ENCODE data around the gene DGKZ.

Gene DGKZ

DNA sequence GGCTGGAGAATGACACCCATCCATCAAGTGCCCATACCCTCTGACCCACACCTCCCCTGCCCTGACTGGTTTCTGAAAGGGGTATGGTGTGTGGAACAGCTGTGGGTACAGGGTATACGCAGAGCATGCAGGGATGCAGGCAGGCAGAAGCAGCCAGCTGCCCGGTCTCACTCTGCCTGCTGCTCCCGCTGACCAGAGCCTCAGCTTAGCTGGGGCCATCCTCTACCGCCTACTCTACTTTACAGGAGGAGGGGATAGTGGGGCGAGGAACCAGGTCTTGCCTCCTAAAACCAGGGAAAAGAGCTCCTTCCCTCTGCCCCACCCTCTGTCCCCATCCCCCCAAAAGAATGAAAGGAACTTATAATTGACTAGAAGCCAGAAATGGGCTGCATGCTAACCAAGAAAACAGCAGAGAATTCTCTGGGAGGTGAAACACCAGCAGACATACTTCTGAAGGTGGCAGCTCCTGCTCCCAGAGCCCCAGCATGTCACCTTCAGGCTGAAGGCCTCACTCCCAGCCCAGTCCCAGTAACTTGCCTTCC lies 57.3 kb downstream of the DGKZ start:
- peaks cover 33% of the 10 kb centered on the region; the same call in 1 of the 2 replicates for H3K36me3 ChIP-seq (ENCODE audit: insufficient read depth, low read length)
- no peaks in the 10 kb centered on the region for H3K27me3 ChIP-seq (ENCODE audit: insufficient read depth, low read length, poor library complexity, severe bottlenecking)
- no peak overlapping the region for H3K4me2 ChIP-seq (ENCODE audit: low read depth, low read length, poor library complexity, severe bottlenecking)
- H3F3A ChIP-seq (ENCODE audit: low read depth): no peaks in the 10 kb centered on the region
- H3K9me3 ChIP-seq (ENCODE audit: insufficient read depth, low read depth, low read length): no peaks in the 10 kb centered on the region
- H4K20me1 ChIP-seq (ENCODE audit: insufficient read depth, low read length, poor library complexity, severe bottlenecking): no peaks in the 10 kb centered on the region
- no peak overlapping the region for H3K9ac ChIP-seq (ENCODE audit: low read depth, low read length, poor library complexity, severe bottlenecking)
- H3K4me3 ChIP-seq (ENCODE audit: low read length, poor library complexity, severe bottlenecking): no peak overlapping the region
- no peaks in the 10 kb centered on the region for H3K4me1 ChIP-seq (ENCODE audit: insufficient read depth, low read length, poor library complexity, severe bottlenecking)
- no peaks in the 10 kb centered on the region for H3K79me2 ChIP-seq (ENCODE audit: insufficient read depth, low read length)
- no peak overlapping the region for H2AFZ ChIP-seq (ENCODE audit: low read length)
- no peak for TF ChIP-seq EZH2phosphoT487 (IDR thresholded peaks at IDR 0.05; ENCODE audit: borderline replicate concordance)
- TF ChIP-seq, protein P1, sequence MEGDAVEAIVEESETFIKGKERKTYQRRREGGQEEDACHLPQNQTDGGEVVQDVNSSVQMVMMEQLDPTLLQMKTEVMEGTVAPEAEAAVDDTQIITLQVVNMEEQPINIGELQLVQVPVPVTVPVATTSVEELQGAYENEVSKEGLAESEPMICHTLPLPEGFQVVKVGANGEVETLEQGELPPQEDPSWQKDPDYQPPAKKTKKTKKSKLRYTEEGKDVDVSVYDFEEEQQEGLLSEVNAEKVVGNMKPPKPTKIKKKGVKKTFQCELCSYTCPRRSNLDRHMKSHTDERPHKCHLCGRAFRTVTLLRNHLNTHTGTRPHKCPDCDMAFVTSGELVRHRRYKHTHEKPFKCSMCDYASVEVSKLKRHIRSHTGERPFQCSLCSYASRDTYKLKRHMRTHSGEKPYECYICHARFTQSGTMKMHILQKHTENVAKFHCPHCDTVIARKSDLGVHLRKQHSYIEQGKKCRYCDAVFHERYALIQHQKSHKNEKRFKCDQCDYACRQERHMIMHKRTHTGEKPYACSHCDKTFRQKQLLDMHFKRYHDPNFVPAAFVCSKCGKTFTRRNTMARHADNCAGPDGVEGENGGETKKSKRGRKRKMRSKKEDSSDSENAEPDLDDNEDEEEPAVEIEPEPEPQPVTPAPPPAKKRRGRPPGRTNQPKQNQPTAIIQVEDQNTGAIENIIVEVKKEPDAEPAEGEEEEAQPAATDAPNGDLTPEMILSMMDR (conservative IDR thresholded peaks at IDR 0.05; ENCODE audit: low read length): no peak
- no peaks in the 10 kb centered on the region for H3K9me2 ChIP-seq (replicated peaks; ENCODE audit: low read depth, low read length)

DNA sequence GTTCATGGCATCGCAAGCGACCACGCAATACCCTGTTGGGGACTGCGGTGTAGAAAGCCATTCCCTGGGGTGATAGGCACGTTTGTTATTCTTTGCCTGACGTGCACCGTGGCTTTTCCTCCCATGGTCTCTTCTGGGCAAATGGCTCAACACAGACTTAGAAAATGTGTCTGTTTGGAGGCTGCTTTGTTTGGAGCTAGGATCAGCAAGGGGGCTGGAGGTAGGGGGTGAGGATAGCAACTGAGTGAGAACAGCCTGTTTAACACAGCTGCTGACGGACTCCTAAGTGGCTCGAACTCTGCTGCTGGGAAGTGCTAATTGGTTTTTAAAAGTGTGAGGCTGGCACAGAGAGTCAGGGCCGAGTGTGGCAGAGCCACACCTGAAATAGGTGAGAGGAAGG lies 60.4 kb downstream of the DGKZ start:
- Histone ChIP-seq H3K36me3 (ENCODE audit: insufficient read depth, low read length) (peaks cover 42% of the 10 kb centered on the region; the same call in 1 of the 2 replicates), H3K9me3 (ENCODE audit: insufficient read depth, low read depth, low read length) (no peaks in the 10 kb centered on the region), H3K4me2 (ENCODE audit: low read depth, low read length, poor library complexity, severe bottlenecking) (no peak overlapping the region), H2AFZ (ENCODE audit: low read length) (no peak overlapping the region), H3K9ac (ENCODE audit: low read depth, low read length, poor library complexity, severe bottlenecking) (no peak overlapping the region), H3K4me1 (ENCODE audit: insufficient read depth, low read length, poor library complexity, severe bottlenecking) (no peaks in the 10 kb centered on the region), H3K9me2 (replicated peaks; ENCODE audit: low read depth, low read length) (no peaks in the 10 kb centered on the region), H3F3A (ENCODE audit: low read depth) (no peaks in the 10 kb centered on the region), H3K79me2 (ENCODE audit: insufficient read depth, low read length) (no peaks in the 10 kb centered on the region), H4K20me1 (ENCODE audit: insufficient read depth, low read length, poor library complexity, severe bottlenecking) (no peaks in the 10 kb centered on the region), H3K27me3 (ENCODE audit: insufficient read depth, low read length, poor library complexity, severe bottlenecking) (no peaks in the 10 kb centered on the region), H3K4me3 (ENCODE audit: low read length, poor library complexity, severe bottlenecking) (no peak overlapping the region)
- TF ChIP-seq EZH2phosphoT487 (IDR thresholded peaks at IDR 0.05; ENCODE audit: borderline replicate concordance): no peak
- TF ChIP-seq, protein P1 (conservative IDR thresholded peaks at IDR 0.05; ENCODE audit: low read length): no peak

DNA sequence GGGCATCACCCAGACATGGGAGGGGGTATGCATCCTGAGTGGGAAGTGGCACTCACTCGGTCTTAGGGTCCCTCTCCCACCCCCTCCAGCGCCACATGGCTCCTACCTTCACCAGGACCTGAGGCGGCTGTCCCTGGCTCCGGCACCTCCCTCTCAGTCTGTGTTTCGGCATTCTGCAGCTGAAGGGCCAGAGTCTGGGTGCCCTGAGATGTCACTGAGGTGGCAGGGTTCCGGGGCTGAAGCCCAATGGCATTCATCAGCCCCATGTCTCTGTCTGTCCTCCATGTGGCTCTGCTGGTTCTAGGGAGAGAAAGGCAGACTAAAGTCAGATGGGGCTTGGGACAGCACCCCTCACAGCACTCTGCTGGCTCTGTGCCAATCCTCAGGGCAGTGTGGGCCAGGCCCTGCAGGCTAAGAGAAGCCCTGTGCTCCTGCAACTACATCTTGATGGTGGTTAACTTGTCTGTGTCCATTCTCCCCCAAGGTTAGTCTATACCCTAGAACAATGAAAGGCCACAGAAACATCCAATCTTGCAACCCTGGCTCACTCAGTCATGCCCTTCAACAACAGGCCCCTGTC lies 61.2 kb downstream of the DGKZ start:
- no peak overlapping the region for H3K4me3 ChIP-seq (ENCODE audit: low read length, poor library complexity, severe bottlenecking)
- peaks cover 42% of the 10 kb centered on the region; the same call in 1 of the 2 replicates for H3K36me3 ChIP-seq (ENCODE audit: insufficient read depth, low read length)
- no peaks in the 10 kb centered on the region for H4K20me1 ChIP-seq (ENCODE audit: insufficient read depth, low read length, poor library complexity, severe bottlenecking)
- H3K9me2 ChIP-seq (replicated peaks; ENCODE audit: low read depth, low read length): no peaks in the 10 kb centered on the region
- H3K4me1 ChIP-seq (ENCODE audit: insufficient read depth, low read length, poor library complexity, severe bottlenecking): no peaks in the 10 kb centered on the region
- H3K9me3 ChIP-seq (ENCODE audit: insufficient read depth, low read depth, low read length): no peaks in the 10 kb centered on the region
- no peak overlapping the region for H3K9ac ChIP-seq (ENCODE audit: low read depth, low read length, poor library complexity, severe bottlenecking)
- H3F3A ChIP-seq (ENCODE audit: low read depth): no peaks in the 10 kb centered on the region
- H3K27me3 ChIP-seq (ENCODE audit: insufficient read depth, low read length, poor library complexity, severe bottlenecking): no peaks in the 10 kb centered on the region
- H3K79me2 ChIP-seq (ENCODE audit: insufficient read depth, low read length): no peaks in the 10 kb centered on the region
- H2AFZ ChIP-seq (ENCODE audit: low read length): no peak overlapping the region
- no peak overlapping the region for H3K4me2 ChIP-seq (ENCODE audit: low read depth, low read length, poor library complexity, severe bottlenecking)
- TF ChIP-seq EZH2phosphoT487 (IDR thresholded peaks at IDR 0.05; ENCODE audit: borderline replicate concordance): no peak
- TF ChIP-seq, protein P1 (conservative IDR thresholded peaks at IDR 0.05; ENCODE audit: low read length): no peak

Measured in Loucy (cell line).